Measurements from ENCODE around the gene CFAP119.
A peak's percentile ranks its signal among the peaks of the same experiment; 100 is the strongest.

The CFAP119 gene

GRCh38 chr16:30780549-30780948 lies 18.7 kb upstream of the CFAP119 start:
- no peak for DNase-seq

GRCh38 chr16:30780021-30780420 lies 18.2 kb upstream of the CFAP119 start:
- no peak for DNase-seq

- DNase-seq, result no peak
These were observed 17.7 kb upstream of the CFAP119 start for GRCh38 chr16:30779596-30779995.

GRCh38 chr16:30778549-30779244 lies 16.8 kb upstream of the CFAP119 start:
- DNase-seq, result no peak

DNA sequence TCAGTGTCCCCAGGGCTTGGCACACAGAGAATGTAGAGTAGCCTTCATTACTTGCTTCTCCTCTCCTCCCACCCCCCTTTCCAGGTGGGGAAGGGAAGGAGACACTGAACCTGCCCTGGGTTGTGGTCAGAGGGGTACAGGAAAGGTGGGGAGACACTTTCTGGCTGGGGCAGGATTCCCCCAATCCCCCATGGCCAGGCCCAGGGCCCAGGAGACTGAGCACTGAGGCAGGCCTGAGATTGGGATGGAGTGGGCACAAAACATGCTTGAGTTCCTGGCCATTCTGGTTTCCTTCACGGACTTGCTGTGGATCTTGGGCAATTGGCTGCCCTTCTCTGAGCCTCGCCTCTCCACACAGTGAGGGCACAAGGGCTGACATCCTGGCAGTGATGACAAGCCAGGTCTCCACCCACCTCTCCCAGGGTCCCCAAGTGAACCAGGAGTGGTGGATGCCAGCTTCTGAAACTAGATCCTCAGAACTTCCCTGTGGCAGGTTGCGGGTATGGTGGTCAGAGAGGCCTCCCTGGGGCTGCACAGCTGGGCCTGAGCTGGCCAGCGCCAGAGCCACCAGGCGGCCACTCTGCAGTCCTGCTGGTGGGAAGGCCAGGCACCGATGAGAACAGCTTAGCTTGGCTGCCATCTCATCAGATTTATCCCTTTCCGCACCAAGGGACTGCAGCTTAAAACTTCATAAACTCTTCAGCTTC lies 15.9 kb upstream of the CFAP119 start:
- DNase-seq, result no peak

DNA sequence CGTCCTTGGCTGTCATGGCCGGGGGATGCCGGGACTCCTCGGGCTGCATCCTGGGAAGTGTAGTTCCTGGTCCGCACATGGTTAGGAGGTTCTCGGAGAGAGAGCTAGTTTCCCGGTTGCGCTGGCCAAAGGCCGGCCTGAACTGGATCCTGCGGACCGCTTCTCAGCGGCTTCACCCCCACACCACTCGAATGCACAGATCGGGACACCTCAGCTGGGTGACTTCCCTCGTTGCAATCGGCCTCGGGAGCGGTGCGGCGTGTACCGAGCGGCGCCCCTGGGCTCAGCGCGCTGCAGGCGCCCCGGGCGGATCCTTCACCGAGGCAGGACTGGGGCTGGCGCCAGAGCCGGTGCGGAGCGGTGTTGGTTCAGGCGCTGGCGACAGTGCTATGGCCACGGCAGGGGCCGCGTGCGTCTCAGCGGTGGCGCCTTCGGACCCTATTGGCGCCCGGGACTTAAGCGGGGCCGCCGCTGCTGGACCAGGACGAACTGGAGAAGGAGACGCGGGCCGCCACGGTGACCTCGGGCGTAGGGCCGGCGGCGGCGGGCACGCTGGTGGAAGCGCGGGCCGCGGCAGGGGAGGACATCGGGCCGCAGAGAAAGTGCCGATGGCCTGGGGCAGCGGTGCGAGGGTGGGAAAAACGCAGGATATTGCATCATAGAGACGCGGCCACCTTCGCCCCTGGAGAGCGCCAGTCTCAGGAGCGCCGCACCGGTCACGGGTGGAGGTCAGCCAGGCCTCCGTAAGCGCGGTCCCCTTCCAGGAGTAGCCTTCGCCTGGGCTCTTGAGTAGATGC lies 13.7 kb upstream of the CFAP119 start:
- peak; percentile 16 for DNase-seq

- DNase-seq, result no peak
These were observed 13.2 kb upstream of the CFAP119 start for GRCh38 chr16:30775131-30775391.

GRCh38 chr16:30774367-30775130 lies 12.7 kb upstream of the CFAP119 start:
- DNase-seq, result no peak

DNA sequence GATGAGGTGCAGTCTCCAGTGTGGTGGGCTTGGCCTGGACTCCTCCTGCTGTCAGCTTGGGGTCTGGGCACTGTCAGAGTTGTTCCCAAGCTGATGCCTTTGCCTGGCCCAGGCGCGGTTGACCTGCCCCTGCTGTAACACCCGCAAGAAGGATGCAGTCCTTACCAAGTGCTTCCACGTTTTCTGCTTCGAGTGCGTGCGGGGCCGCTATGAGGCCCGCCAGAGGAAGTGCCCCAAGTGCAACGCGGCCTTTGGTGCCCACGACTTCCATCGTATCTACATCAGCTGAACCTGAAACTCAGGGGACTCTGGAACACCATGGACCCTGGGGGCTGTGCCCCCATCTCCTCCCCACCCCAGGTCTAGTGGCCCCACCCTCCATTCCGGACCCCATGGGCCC lies 12.0 kb upstream of the CFAP119 start:
- no peak for DNase-seq

DNA sequence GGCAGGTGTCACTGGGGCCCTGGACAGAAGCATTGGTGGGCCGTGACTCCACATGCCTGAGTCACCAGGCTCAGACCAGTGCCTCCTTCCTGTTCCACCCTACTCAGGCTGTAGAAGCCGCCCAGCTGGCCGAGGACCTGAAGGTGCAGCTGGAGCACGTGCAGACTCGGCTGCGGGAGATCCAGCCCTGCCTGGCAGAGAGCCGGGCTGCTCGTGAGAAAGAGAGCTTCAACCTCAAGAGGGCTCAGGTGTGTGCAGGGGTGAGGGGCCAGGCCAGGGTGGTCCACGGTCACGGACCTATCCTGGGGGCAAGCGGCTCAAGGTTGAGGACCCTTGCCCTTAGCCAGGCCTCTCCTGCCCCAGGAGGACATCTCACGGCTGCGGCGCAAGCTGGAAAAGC lies 9.9 kb upstream of the CFAP119 start:
- no peak for DNase-seq

DNA sequence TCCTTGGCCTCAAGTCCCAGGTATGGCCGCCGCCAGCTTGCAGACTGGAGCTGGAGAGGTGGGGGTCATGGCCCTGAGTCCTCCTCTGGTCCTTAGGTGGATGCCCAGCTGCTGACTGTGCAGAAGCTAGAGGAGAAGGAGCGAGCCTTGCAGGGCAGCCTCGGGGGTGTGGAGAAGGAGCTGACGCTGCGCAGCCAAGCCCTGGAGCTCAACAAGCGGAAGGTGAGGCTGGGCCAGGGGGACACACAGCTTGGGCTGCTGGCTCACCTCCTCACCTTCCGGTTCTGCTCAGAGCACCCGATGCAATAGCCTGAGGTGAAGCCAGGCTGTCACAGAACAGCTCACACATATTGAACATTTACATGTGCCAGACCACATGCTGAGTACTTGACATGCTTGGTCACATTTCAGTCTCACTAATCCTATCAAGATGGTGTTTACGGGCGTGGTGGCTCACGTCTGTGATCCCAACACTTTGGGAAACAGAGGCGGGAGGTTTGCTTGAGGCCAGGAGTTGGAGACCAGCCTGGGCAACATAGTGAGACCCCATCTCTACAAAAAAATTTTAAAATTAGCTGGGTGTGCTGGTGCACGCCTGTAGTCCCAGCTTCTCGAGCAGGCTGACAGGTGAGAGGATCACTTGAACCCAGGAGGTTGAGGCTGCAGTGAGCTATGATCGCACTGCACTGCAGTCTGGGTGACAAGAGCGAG lies 7.7 kb upstream of the CFAP119 start:
- no peak for DNase-seq

DNA sequence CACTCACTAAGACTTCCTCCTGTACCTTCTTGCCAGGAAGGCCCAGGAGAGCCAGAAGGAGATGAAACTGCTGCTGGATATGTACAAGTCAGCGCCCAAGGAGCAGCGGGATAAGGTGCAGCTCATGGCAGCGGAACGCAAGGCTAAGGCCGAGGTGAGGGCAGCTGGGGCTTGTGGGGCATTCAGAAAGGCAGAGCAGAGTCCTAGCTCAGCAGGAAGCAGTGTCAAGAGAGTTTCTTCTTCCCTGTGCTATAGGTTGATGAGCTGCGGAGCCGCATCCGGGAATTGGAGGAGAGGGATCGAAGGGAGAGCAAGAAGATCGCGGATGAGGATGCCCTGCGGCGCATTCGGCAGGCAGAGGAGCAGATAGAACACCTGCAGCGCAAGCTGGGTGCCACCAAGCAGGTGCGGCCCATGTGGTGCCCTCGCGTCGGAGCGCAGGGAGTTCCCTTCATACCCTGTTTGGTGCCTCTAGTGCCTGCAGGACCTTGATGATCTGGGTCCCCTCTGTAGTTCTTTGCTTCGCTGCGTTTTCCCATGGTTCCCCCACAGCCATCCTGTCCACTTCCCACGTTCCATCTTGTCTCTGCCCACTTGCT lies 6.8 kb upstream of the CFAP119 start:
- no peak for DNase-seq

- DNase-seq, result no peak
These were observed 6.1 kb upstream of the CFAP119 start for GRCh38 chr16:30767767-30768465.

- no peak for DNase-seq
These were observed 5.0 kb upstream of the CFAP119 start for GRCh38 chr16:30766933-30767284.

DNA sequence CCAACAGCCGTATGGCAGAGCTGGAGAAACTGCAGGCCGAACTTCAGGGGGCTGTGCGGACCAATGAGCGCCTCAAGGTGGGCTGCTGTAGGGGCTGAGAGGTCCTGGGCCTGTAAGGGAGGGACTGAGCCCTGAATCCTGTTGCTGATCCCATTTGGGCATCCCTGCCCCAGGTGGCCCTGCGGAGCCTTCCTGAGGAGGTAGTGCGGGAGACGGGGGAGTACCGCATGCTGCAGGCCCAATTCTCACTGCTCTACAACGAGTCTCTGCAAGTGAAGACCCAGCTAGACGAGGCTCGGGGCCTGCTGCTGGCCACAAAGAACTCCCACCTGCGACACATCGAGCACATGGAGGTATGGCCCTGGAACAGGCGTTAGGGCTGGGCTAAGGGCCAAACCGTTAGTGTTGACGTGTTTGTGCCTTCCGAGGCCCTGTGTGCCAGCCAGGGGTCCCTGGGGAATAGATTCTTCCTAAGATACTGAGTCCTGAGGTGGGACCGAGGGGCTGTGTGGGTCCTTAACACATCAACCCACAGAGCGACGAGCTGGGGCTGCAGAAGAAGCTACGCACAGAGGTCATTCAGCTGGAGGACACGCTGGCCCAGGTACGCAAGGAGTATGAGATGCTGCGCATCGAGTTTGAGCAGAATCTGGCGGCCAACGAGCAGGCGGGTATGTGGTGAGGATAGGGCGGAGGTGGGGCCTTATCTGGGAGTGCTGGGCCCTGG lies 4.5 kb upstream of the CFAP119 start:
- DNase-seq, result no peak

- DNase-seq, result no peak
These were observed 3.1 kb upstream of the CFAP119 start for GRCh38 chr16:30764816-30765465.

GRCh38 chr16:30764086-30764485 lies 2.2 kb upstream of the CFAP119 start:
- no peak for DNase-seq

DNA sequence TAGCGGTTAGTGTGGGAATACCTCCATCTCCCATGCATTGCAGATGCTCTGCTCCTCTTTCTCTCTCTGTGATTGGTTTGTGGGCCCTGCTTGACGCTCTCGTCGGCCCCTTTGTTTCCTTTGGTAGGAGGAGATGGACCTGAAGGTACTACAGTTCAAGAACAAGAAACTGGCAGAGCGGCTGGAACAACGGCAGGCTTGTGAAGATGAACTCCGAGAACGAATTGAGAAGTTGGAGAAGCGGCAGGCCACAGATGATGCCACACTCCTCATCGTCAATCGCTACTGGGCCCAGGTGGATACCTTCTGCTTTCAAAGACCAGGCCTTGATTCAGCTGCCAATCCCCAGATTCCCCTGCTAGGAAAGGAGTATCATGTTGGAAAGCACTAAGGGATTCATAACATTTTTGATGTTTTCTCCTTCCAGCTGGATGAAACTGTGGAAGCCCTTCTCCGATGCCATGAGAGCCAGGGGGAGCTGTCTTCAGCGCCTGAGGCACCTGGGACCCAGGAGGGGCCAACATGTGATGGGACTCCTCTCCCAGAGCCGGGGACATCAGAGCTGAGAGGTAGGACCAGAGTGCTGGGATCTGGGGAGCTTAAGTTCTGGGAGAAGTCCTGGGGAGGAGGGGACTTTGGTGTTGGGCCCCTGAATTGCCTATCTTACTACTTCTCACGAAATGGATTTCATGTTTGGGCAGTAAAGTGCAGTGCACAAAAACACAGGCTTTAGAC lies 1.3 kb upstream of the CFAP119 start:
- DNase-seq, result no peak

GRCh38 chr16:30761427-30761927 lies 385 bp downstream of the CFAP119 start:
- peak; percentile 21 for DNase-seq

All from effector CD8-positive, alpha-beta T cell (primary cell).